Prostate gland (tissue), 2 donors: Measurements from ENCODE around the gene ELOVL3.

Experiments used
- CTCF ChIP-seq, 4 experiments: fragments of 200-600 bp in 2 of 4; fragments of 450-650 bp in 2 of 4; sonication (generic) in 2 of 4; IDR thresholded peaks; 1 replicate in 3 of 4; 2 replicates in 1 of 4; pipeline ENCODE4 v1.5.1; 2016 to 2019; ENCODE audit warnings: antibody characterized with exemption in 4 of 4, mild to moderate bottlenecking in 2 of 4, moderate library complexity in 2 of 4
- POLR2A ChIP-seq: fragments of 450-650 bp; IDR thresholded peaks from one replicate; pipeline ENCODE4 v1.6.1; 2016; ENCODE audit warnings: antibody characterized with exemption, mild to moderate bottlenecking
- POLR2AphosphoS5 ChIP-seq: sonication (generic); formaldehyde crosslinking; IDR thresholded peaks from one replicate; pipeline ENCODE4 v1.6.1; 2017; ENCODE audit warnings: antibody characterized with exemption

GRCh38 chr10:102185272-102185671 lies 40.8 kb upstream of the ELOVL3 start:
- TF ChIP-seq POLR2AphosphoS5 (no peak), POLR2A (no peak), CTCF (IDR thresholded peaks at IDR 0.05) (no peak)
